NCI-H2107 (cell line): Measurements from ENCODE around the gene LRRC36.
"Not testable (repeated sequence)": the region's sequence is repeated elsewhere in the genome, so short reads cannot be mapped to it uniquely, and the experiment has no call there.

Experiments
- DNase-seq: peaks from one replicate; lab custom pipeline; 2025; lab: John Stamatoyannopoulos, UW

The LRRC36 gene

GRCh38 chr16:67342616-67343015 lies 16.0 kb downstream of the LRRC36 start:
- DNase-seq = no peak

DNA sequence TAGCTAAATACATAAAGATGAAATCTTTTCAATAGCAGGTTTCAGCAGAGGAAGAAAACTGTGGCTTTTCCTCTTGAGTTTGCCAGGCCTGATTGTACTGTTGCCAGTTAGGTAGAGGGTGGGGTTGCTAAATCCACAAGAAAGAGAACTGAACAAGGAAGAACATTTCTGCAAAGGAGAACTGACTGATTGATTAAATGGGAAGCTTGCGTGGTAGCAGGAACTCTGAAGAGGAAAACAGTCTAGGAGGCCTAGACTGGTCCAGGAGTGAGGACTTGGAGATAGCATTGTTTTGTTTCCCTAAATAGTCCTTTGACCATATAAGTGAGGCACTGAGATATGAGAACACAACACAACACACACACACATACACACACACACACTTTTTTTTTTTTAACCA lies 18.8 kb downstream of the LRRC36 start:
- no peak for DNase-seq

DNA sequence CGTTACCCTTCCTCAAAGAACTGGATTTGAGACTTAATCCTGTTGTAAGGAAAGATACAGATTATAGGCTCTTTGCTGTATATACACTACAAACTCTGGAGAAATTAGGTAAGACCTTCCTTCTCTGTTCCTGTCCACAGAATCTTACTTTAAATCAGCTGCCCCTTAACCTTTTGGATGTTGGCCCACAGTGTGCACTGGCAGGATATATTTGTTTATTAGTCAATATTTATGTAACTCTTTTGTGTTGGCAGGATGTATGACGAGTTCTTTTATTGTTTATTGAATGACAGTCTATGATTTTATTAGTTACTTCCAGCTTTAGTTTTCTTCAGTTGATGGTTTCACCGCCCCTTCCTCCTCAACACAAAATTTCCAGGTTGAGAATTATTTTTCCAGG lies 19.7 kb downstream of the LRRC36 start:
- no peak for DNase-seq

- no peak for DNase-seq
Observed at GRCh38 chr16:67349172-67349571, 22.6 kb downstream of the LRRC36 start.

DNA sequence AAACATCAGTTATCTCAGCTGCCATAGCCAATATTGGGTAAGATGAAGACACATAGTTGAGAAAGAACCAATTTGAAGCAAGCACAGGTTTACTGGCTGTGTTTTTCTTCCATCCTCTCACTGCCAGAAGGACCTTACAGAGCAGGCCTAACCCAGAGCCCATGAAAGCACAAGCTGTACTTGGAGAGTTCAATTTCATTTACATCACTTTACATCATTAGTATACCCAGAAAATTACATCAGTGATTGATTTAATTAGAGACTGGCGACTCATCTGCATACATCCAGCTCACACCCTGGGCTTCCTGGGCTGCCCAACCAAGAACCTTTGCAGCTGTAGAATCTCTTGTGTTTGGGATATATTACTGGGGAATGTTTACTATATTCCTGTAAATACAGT lies 23.7 kb downstream of the LRRC36 start:
- no peak for DNase-seq

DNA sequence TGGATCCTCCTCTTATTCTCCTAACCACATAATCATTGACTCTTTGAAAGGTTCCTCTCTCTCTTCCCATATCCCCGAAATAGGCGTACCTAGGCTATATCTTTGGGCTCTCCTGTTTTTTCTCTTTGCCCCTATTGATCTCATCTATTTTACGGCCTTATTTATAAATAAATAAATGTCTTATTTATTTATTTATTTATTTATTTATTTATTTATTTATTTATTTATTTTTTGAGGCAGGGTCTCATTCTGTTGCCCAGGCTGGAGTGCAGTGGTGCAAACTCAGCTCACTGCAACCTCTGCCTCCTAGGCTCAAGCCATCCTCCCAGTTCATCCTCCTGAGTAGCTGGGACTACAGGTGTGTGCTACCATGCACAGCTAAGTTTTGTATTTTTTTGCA lies 25.8 kb downstream of the LRRC36 start:
- DNase-seq = not testable (repeated sequence)

DNA sequence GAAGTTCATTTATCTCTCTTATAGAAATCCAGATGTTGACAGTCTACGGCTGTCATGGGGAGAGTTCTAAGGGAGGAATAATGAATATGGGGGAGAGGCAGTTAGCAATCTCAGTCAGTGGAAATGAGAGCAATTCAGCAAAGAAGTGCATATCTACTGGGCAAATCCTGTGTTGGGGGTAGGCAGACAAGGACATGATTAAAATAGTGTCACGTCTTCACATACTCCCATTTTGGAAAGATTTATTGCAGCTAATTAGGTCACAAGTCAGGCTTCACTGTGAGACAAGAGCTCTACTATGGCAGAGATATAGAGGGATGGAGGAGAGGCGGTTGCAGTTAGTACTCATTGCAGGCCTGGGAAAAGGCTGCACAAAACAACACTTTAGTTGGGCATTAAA lies 29.8 kb downstream of the LRRC36 start:
- no peak for DNase-seq

DNA sequence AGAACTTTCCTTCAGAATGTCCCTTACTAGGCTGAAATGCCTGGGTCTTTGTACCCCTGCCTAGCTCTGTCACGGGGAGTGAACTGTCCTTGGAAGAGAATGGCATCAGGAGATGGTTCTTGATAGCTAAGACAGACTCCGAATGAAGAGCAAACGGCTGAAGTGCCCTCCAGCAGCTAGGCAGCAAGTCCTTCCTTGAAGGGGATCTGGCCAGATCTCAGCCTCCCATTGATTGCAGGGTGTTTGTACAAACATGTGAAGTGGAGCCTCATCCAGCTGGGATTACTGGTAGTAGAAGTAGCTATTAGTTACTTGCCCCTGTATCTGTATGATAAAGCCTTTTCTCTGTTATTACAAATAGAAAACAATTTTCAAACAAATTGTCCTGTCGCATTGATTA lies 30.9 kb downstream of the LRRC36 start:
- DNase-seq = no peak

DNA sequence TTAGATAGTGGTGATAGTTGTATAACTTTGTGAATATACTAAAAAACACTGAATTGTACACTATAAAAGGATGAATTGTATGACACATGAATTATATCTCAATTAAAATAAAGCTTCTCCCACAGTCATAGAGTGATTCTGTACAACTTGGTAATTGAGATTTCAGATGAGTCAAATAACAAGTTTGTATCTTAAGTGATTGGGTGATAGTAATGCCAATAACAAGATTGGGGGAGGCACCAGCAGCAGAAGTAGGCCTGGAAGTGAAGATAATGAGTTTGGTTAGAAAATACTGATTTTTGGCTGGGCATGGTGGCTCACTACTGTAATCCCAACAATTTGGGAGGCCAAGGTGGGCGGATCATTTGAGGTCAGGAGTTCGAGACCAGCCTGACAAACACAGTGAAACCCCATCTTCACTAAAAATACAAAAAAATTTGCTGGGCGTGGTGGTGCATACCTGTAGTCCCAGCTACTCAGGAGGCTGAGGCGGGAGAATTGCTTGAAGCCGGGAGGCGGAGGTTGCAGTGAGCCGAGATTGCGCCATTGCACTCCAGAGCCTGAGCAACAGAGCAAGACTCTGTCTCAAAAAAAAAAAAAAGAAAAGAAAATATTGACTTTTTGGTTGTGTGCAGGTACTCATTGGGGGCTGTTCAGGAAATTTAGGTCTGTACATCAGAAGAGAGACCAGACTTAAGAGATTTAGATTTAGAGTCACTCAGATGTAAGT lies 33.1 kb downstream of the LRRC36 start:
- not testable (repeated sequence) for DNase-seq

- no peak for DNase-seq
Observed at GRCh38 chr16:67361038-67361437, 34.4 kb downstream of the LRRC36 start.

- DNase-seq = no peak
Observed at GRCh38 chr16:67364600-67365235, 38.1 kb downstream of the LRRC36 start.

DNA sequence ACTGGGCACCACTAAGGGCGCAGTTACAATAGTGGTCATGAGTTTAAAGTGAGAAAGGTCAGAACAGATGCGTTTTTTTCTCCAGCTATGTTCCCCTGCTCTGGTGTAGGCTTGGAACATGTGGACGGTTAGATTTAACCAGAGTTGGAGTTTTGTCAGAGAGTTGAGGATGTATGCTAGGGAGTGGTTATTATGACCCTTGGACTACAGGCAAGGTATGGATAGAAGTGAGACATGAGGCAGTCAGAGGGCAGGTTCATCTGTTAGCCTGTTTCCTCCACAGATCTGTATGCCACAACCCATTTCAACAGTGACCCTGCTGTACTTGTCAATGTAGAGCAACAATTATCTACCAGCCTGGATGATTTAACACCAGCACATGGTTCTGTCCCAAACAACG lies 44.0 kb downstream of the LRRC36 start:
- DNase-seq = no peak

- DNase-seq = no peak
Observed at GRCh38 chr16:67372664-67373063, 46.0 kb downstream of the LRRC36 start.

DNA sequence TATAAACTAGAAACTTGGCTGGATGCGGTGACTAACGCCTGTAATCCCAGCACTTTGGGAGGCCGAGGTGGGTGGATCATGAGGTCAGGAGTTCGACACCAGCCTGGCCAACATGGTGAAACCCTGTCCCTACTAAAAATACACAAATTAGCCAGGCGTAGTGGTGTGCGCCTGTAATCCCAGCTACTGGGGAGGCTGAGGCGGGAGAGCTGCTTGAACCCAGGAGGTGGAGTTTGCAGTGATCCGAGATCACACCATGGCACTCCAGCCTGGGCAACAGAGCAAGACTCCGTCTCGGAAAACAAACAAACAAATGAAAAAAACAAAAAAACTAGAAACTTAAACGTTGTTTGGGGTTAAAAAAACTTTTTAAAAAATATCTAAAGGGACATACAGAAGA lies 49.4 kb downstream of the LRRC36 start:
- not testable (repeated sequence) for DNase-seq

DNA sequence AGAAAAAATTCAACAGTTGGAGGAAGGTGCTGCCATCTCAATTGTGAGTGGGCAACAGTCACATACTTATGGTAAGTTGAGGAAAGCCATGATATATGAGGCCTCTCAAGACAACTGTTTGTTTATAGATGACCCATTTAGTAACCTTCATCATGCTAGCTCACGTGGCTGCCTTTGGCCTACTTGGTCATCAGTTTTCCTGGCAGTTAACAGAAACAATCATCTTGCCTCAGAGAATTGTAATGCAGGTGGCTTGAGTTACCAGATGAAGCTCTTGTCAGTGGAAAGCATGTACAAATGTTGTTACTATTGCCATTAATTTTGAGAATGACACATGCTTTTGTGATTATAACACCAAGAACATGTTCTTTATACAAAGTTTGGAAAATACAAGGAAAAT lies 52.0 kb downstream of the LRRC36 start:
- no peak for DNase-seq

GRCh38 chr16:67383284-67383683 lies 56.7 kb downstream of the LRRC36 start:
- no peak for DNase-seq

DNA sequence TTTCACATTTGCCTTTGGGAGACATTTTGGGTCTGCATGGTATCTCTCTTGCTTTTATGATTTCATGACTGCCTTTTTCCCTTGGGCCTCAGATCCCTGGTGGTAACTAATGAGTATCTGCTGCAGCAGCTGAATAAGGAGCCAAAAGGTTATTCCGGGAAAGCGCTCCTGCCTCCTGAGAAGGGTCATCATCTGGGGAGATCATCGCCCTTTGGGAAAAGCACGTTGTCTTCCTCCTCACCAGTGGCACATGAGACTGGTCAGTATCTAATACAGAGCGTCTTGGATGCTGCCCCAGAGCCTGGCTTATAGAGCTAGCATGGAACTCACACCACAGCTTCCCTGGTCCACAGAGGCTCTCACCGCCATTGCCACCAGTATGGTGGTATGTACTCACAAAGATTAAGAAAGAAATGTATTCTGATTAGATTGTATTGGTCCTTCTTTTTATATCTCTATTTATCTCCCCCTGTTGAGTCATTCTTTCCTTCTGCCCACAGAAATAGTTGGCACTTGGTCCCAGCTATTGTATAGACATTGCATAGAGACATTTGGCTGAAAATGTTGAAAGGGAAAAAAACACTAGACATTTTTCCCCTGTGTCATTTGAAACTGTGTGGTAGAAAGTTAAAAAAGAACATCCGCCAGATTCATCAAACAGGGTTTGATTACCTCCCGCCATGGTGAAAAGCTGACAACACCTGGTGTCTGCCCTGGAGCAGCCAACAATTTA lies 58.3 kb downstream of the LRRC36 start:
- DNase-seq = no peak

GRCh38 chr16:67386861-67387455 lies 60.3 kb downstream of the LRRC36 start:
- no peak for DNase-seq

DNA sequence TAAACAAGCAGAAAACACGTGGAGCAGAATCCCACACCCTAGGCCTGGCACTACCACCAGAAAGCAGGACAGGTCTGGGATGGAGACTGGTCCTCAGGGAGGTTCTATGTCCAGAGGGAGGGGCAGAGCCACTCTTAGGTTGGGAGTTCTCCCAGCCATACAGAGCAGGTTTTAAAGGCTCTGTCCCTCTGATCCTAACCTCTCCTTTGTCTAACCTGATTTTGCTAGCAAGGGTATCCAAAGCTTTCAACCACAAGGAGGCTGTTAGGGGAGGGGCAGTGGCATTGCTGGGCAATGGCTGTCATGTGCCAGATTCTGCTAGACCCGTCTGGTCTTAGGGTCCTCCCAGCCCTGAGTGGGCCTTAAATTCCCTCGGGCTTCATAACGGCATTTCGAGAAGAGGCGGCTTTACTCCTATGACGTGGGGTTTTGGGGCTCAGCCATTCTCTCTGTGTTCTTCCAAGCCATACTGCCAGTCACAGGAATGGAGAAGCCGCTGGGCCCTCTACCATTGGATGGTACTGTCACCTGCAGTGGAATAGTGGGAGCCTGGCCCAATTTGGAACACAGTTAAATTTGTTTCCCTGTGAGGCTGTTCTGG lies 61.0 kb downstream of the LRRC36 start:
- no peak for DNase-seq

- no peak for DNase-seq
Observed at GRCh38 chr16:67388191-67388590, 61.6 kb downstream of the LRRC36 start.

GRCh38 chr16:67388591-67388990 lies 62.0 kb downstream of the LRRC36 start:
- no peak for DNase-seq
